ENCODE results near the gene CCDC69.
"Not testable (repeated sequence)": the region's sequence is repeated elsewhere in the genome, so short reads cannot be mapped to it uniquely, and the experiment has no call there.

The CCDC69 gene

DNA sequence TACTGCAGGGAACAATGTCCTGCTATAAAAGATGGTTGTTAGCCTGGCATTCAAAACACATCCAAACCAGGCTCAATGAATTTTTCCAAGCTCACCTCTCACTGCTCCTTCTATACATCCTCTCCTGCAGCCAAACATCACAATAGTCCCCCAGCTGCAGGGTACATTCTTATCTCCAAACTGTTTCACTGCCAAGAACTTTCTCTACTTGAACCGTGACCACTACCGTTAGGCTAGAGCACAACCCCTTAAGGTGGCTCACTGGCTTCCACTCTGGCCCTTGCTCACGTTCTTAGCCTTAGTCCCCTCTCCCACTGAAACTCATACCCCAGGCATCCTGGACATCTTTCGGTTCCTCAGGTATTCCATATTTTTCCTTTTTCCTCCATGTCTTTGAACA is 37.4 kb downstream of the CCDC69 start:
- DNase-seq: no peak

DNA sequence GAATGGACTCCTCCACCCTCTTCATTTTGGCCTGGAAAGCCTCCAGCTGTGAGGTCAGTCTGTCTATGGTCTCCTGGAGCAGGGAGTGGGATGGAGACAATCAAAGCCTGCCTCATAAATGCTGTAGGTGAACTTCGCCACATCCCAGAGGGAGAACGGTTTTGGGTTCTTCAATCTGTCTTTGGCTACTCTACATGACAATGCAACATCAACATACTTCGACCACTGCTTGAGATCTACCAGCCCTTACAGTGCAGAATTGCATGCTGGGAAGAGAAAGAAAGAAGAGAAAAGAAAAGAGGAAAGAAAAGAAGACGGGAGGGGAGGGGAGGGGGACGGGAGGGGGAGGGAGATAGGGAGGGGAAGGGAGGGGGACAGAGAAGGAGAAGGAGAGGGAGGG is 37.8 kb downstream of the CCDC69 start:
- no peak for DNase-seq

DNA sequence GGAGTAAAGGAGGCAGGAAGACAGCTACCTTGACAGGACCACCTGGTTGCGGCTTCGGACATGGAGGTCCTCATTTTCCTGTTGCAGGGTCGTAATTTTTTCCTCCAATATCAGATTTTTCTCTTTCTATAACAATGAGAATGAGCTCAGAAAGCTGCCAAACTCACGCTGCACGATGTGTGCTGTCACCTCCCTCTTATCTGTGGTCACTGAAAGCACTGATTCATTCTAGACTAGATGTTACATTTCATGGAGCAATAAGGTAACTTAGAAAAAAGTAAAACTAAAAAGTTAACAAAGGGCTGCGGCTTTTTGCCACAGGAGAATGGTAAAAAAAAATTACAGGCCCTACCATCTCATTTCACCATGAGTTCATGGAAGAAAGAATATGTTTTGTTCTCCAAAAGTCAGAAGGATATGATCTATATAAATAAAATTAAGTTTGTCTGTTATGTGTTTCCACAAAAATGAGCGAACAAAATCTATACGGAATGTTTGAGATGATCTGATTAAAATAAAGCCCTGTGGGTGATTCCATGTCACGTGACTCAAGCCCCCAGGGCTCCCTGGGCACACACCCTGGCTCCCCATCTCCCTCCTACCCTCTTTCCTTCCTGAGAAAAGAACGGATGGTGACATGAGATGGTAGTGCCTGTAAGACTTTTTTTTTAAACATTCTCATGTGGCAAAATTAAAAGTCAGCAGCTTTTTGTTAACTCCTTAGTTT is 39.4 kb downstream of the CCDC69 start:
- no peak for DNase-seq

DNA sequence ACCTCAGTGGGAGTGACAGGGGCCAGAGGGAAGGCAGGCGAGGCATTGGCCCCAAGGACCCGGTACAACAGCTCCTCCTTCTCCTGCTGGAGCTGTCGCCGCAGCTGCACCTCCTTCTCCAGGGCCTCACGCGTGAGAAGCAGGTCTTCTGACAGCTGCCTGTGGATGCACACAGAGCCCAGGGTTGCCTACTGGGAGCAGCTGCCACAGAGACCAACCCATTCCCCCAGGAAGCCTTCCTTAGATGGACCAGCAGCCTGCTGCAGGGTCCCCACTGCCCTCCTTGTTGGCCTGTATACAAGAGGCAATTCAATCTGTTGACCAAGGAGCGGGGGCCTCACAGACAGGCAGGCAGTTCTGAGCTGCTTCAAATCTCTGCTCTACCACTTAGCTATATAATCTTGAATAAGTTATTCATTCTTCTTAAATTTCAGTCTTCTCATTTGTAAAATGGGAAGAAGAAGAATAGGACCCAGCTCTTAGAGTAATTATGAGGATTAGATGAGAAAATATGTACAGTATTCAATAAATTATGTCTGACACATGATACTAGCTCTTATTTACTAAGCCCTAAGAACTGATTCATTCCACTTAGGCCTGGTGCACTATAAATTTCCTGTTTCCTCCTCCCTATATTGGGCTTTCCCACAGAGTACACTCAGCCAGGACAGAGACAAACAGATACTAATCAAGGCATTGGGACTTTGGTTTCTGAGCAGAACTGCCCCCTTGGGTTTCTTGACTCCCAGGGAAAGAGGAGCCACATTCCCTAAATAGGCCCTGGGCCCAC is 40.2 kb downstream of the CCDC69 start:
- peak; percentile 56 for DNase-seq

DNA sequence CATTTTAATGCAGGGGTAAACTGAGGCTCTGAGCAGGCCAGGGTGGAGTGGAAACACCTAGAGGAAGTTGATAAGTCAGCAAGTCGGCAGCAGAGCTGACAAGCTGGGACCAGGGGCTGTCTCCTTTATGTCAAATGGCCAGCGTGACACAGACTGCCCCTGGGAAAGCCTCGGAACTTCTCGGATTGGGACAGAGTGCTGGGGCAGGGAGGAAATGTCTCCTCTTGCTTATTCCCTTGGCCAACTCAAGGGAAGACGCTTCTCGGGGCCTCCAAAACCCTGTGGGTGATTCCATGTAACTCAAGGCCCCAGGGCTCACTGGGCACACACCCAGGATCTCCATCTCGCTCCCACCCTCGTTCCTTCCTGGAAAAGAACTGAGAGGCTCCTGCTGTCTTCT is 40.9 kb downstream of the CCDC69 start:
- DNase-seq: no peak

DNA sequence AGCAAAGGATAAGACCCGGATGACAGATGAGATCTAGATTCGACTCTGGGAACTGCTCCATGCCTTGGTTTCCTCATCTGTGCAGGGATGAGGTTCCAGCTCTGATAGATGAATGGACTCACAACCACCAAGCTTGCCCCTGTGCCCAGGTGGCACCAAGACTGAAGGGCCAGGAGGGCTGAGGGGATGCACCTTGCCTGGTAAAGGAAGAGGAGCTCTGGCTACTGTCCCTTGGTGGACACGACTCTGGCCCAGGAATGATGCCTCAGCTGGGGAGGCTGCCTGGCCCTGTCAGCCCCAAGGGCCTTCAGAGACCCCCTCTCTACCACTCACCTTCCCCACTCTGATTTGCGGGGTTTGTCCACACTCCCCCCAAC is 41.4 kb downstream of the CCDC69 start:
- no peak for DNase-seq

DNA sequence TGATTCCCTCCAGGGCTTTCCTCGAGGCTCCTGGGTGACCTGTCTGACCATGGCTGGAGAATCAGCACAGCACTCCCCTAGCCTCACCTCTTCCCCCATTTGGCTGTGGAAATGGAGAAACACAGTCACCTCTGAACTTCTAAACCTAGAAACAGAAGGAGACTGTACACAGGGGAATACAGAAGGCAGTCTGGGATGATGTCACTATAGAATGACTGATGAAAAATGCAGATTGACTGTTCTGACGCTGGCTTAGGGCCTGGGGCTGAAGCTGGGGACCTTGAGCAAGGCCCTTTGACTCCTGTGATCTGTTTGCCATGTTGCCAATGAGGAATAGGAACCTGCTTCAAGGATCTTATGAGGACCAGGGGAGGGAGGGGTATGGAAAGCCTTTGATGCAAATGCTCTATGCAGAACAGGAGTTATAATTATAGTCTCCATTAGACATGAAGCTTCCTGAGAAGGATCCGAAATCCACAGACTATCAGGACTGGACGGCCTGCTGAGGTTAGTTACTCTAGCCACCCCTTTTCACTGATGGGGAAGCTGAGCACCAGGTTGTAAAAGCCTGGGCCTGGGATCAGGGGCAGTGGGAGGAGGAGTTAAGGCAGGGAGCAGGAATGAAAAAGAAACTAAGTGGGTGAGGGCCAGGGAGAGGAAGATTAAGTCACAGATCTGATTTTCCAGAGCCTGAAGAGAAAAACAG is 41.9 kb downstream of the CCDC69 start:
- DNase-seq: no peak

DNA sequence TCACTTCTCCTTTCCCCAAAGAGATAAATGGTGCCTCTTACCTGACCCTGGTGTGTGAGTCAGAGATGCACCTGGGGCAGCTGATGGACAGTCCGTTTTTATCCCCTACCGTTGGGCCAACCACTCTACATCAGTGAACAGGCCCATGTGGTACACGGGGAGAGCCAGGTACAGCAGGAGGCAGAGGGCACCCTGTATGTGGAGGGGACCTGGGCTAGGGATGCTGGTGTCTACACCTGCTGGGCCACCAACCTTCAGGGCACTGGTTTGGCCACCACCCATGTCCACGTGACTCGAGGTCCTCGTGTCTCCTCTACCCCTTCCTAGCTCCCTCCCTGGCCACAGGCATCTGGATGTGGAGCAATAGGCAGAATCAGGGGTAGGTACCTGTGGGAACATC is 43.6 kb downstream of the CCDC69 start:
- DNase-seq: no peak

DNA sequence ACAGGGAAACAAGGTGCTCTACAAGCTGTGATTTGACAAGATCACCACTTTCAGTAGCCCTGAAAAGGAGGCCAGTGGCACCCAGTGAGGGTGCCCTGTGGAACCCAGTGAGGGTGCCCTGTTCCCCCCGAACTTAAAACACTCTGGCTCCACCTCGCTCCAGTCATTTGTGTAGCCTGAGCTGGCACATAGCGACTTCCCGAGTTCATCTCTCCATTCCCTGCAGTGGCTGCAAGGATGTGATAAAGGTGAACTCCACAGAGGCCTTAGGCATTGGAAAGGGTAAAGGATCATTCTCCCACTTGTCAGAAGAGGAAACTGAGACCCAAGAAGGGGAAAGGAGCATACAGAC is 44.4 kb downstream of the CCDC69 start:
- DNase-seq: no peak

DNA sequence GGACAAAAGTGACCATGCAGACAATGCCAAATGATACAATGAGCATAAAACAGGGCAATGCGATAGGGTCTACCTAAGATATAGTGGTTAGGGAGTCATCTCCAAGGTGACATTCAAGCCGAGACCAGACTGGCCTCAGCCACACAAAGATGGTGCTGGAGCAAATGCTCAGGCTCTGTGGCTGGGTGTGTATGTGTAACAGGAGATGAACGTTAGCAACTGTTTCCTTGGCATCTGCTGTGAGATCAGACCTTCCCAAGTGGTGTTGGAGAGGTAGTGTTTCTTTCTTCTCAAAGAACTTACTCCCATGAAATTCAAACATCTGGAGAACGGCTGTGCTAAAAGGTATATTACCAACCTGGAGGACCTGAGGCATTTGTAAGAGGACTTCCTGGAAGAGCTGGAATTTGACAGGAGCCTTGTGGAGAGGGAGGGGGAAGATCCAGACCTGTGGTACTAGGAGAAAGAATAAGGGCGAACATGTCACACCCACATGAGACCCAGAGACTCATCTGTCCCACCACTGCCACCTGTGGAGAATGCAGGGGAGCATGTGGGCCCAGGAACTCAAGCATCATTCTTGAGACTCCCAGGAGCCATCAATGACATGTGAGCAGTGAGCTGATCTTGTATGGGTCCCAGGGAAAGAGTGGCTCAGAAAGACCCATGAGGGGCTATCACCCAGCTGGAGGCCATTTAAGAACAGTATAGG is 45.0 kb downstream of the CCDC69 start:
- no peak for DNase-seq

DNA sequence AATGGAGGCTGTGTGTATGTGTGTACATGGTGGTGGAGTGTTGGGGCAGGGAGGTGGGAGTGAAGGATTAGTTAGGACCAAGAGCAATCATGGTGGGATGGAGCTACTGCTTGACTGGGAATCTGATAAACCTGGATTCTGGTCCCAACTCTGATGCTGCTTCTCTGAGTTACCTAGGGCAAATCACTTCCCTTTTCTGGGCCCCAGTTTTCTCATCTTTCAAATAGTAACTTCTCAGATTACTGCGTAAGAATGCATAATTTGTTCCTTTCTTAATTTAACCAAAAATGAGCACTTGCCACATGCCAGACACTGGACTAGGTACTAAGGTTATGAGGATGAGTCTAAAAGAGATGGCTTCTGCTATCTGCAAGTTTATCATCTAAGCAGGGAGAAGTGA is 45.5 kb downstream of the CCDC69 start:
- no peak for DNase-seq

DNA sequence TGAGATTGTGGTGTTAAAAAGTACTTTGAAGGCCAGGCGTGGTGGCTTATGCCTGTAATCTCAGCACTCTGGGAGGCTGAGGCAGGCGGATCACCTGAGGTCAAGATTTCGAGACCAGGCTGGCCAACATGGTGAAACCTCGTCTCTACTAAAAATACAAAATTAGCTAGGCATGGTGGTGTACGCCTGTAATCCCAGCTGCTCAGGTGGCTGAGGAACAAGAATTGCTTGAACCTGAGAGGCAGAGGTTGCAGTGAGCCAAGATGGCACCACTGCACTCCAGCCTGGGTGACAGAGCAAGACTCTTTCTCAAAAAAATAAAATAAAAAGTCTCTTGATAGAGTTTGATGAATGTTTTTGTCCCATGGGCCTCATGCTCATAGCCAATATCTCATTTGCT is 47.6 kb downstream of the CCDC69 start:
- DNase-seq: not testable (repeated sequence)

DNA sequence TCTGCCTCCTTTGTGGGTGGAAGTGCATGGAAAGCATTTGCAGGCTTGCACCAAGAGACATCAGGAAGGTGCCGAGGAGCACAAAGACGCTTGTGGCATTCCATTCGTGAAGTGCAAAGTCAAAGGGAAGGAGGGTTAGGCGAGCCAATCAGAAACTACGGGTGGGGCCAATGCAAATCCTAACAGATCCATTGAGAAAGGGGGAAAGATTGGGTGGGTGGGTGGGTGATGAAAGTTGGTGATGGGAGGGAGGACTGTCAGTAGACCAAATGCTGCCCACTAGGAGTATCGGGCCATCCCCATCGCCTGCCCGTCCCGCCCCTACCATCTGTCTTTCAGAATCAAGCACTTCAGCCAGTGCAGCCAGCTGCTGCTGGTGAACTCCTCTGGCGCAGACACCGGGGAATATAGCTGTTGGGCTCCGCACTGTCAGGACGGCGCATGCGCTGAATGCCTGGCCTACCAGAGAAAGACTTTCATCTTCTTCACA is 49.2 kb downstream of the CCDC69 start:
- peak; percentile 58 for DNase-seq

DNA sequence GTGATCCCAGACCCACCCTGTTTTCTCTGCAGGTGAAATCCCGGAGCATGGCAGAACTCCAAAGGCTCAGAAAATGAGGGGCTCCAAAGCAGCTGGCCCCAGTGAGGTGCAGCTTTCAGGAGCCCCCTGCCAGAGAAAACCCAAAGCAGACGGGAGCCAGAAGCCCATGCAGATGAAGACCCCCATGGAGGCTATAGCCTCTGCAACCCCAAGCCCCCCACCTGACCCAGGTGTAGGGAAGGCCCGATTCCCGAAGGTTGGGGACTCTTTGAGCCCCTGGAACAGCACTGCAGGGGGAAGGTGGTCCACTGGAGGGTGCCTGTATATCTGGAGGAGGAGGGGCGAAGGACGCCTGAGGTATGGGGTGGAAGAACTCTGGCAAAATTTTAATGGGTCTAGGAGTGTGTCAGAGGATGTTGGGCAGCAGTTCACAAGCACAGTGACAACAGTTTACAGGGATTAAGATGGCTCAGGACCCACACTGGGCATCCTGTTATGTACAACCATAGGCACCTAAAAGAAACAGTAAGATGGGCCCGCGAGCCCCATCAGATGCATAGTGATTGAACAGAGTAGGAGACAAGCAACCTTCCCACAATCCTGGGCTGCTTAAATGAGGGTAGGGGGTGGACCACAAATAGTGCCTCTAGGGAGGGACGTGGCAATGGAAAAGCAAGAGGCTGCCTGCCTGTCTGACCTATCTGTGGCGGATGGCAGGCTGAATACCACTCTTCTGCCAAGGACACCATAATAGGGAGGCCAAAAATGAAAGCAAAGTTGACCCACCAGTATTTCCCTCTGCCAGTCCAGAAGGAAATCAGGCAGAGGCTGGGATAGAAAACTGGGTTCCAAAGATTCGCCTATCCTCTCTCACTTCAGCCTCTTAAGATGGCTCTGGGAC is 49.9 kb downstream of the CCDC69 start:
- DNase-seq: no peak

DNA sequence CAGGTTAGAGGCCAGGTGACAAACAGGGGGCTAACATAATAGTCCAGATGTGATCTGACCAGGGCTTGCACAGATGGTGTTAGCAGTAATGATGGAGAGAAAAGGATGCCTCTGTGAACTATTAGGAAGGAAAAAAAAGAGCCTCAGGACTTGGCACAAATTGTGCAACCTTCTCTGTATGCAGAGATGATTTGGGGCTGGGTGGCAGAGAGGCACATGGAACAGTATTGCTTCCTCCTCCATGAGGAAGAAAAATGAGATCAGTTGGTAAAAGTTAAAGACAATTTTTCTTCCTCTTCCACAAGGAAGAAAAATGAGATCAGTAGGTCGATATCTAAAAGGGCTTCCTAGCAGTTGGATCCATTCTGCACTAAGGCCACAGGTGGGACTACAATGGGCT is 52.4 kb downstream of the CCDC69 start:
- DNase-seq: no peak

DNA sequence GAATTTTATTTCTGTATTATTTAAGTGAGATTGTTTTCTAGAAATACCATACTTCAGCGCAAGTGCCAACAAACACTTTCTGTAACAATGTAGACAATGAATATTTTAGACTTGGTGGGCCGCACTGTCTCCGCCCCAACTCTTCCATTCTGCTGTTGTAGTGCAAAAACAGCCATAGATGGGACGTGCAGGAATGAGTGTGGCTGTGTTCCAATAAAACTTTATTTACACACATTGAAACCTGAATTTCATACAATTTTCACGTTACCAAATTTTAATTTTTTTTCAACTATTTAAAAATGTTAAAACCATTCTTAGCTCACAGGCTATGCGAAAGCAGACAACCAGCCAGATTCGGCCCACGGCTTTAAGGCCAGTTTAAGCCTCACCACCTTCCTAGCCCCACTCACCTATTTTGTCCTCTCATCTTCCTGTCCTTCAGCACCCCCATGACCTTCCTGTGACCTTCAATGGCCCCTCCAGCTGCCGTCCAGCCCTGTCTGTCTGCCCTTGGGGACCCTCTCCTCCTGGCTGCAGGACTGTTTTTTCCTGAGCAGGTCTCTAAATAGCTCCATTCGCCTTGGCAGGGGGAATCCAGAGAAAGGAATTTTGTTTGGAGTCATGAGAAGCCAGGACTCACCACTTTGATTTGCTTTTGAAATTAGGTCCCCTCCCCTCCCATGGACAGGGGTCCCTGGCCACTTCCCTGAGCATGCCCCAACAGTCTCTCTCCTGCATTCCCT is 55.1 kb downstream of the CCDC69 start:
- DNase-seq: no peak

DNA sequence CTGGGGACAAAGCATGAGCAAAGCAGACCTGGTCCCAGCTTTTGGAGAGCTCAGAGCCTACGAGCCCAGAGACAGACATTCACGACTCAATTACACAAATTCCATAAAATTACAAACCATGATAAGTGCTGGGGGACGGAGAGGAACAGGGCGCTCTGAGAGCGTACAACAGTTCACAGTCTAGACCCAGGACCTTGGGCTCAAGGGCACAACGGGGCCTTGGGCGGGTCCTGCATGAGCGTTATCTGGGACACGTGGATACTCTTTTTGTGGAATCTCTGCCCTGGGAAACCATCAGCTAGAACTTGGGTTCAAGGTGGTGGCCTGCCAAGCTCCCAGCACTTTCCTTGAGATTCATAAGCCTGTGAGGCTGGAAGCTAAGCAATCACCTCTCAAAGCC is 56.9 kb downstream of the CCDC69 start:
- DNase-seq: no peak

DNA sequence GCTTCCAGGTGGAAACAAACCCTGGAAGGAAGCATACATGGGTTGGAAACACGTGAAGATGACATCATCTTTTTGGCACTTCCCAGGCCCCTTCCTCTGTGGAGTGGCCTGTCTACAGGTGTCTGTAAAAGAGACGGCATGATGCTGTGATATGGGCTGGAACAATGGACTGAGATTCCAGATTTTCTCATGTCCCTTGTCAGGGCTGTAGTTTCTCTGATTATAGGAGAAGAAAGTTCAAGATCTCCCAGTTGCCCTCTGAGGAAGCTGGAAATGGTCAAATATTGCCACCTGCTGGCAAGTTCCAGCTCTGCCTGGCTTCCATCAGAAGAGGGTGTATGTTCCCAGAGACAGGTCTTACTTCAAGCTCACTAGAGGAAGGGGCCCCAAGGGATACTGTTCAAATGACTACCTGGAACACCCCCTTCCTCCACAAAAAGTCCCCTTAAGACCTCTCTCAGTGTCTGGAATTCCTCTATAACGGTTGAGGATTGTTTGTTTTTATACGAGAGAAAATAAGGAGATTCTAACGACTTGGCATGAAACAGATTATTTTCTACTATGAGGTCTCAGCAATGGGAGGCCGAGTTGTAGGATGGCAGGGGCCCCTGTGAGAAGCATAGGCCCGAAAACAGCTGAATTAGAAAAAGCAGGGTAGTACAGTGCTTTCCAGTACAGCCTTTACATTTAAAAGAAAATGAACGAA is 59.1 kb downstream of the CCDC69 start:
- DNase-seq: peak; percentile 94

DNA sequence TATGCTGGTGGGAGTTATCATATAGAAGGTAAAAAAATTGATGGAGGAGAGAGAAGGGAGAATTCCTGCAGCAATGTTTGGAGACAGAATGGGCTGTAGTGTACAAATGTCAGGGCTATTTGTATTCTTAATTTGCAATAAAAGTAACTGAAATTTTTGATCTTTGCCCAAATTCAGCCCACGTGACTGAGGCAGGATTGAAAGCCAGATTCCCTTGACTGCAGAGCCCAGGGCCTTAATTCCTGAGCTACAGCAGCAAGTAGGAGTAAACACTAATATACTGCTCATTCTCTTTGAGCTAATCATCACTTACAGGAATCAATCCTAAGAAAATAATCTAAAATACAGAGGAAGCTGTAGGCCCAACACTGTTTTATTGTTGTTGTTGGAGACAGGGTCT is 61.1 kb downstream of the CCDC69 start:
- DNase-seq: no peak

DNA sequence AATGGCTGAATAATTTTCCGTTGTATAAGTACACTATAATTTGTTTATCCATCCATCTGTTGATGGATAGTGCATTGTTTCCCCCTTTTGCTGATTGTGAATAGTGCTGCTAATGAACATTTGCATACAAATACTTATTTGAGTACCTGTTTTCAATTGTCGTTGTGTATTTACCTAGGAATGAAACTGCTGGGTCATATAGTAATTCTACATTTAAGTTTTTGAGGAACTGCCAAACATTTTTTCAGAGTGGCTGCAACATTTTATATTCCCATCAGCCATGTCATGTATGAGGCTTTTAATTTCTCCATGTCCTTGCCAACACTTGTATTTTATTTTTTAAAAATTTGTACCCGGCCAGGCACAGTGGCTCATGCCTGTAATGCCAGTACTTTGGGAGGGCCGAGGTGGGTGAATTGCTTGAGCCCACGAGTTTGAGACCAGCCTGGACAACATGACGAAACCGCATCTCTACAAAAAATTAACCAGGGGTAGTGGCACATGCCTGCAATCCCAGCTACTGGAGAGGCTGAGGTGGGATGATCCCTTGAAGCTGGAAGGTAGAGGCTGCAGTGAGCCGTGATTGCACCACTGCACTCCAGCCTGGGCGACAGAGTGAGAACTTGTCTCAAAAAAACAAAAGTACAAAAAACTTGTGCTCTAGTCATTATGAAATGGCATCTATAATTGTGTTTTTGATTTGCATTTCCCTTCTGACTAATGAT is 64.1 kb downstream of the CCDC69 start:
- DNase-seq: no peak
